CD14-positive monocyte (primary cell): ENCODE data around the gene ESPNL. TPM values are rescaled to one million over a fixed set of nuclear protein-coding genes. Genes with fewer than 3 reads are reported as not detected.

ENCODE experiments used
- DNase-seq, 3 donors: peaks; one replicate each; pipeline ENCODE4 v3.0.0-alpha.2; 2011 to 2022
- H2AFZ ChIP-seq: 2 replicates; pipeline ENCODE4 v1.6.0; 2012; ENCODE audit warnings: mild to moderate bottlenecking, low read depth, low read length, inconsistent platforms; ENCODE audit not compliant: insufficient read depth, poor library complexity, severe bottlenecking
- H3K27ac ChIP-seq, 2 donors: 1 replicate in 1 of 2; 2 replicates in 1 of 2; pipeline ENCODE4 v1.5.1; 2012 to 2013; ENCODE audit warnings: low read length in 2 of 2, control low read depth in 1 of 2, inconsistent platforms in 1 of 2, low read depth in 1 of 2, mild to moderate bottlenecking in 1 of 2
- H3K27me3 ChIP-seq, 2 donors: one replicate each; pipeline versions ENCODE4 v1.6.0 to v1.6.1; 2011 to 2013; ENCODE audit warnings: low read length in 2 of 2; ENCODE audit not compliant: control insufficient read depth in 2 of 2, insufficient read depth in 2 of 2
- H3K36me3 ChIP-seq, 2 donors: replicated peaks in 1 of 2; 1 replicate in 1 of 2; 2 replicates in 1 of 2; pipeline versions ENCODE4 v1.5.1 to v1.6.1; 2012 to 2013; ENCODE audit warnings: low read length in 2 of 2, control low read depth in 1 of 2, inconsistent platforms in 1 of 2, mild to moderate bottlenecking in 1 of 2; ENCODE audit not compliant: insufficient read depth in 2 of 2, control insufficient read depth in 1 of 2
- H3K4me1 ChIP-seq, 2 donors: 1 replicate in 1 of 2; 2 replicates in 1 of 2; pipeline versions ENCODE4 v1.5.1 to v1.6.1; 2012 to 2013; ENCODE audit warnings: low read length in 2 of 2, control low read depth in 1 of 2, inconsistent platforms in 1 of 2, mild to moderate bottlenecking in 1 of 2, moderate library complexity in 1 of 2; ENCODE audit not compliant: insufficient read depth in 2 of 2, control insufficient read depth in 1 of 2
- H3K4me2 ChIP-seq: replicated peaks from 2 replicates; pipeline ENCODE3; 2012; ENCODE audit warnings: low read length, moderate library complexity, mild to moderate bottlenecking; ENCODE audit not compliant: poor library complexity, severe bottlenecking; ENCODE audit errors: extremely low read depth
- H3K4me3 ChIP-seq, 3 experiments: fragments of 200-600 bp in 1 of 3; sonication (generic) in 1 of 3; replicated peaks in 1 of 3; 1 replicate in 2 of 3; 2 replicates in 1 of 3; pipeline ENCODE4 v1.5.1; 2011 to 2013; ENCODE audit warnings: low read length in 3 of 3, mild to moderate bottlenecking in 3 of 3, control low read depth in 2 of 3, low read depth in 2 of 3, inconsistent platforms in 1 of 3, moderate library complexity in 1 of 3
- H3K79me2 ChIP-seq: 2 replicates; pipeline ENCODE4 v1.6.0; 2012; ENCODE audit warnings: mild to moderate bottlenecking, control low read depth, inconsistent platforms, low read length, moderate library complexity; ENCODE audit not compliant: insufficient read depth
- H3K9ac ChIP-seq: 2 replicates; pipeline ENCODE4 v1.6.0; 2017; ENCODE audit warnings: low read length, mild to moderate bottlenecking; ENCODE audit not compliant: insufficient read depth, poor library complexity, severe bottlenecking
- H3K9me3 ChIP-seq, 2 donors: replicated peaks in 1 of 2; 1 replicate in 1 of 2; 2 replicates in 1 of 2; pipeline versions ENCODE4 v1.5.1 to v1.6.1; 2012 to 2013; ENCODE audit warnings: low read length in 2 of 2, control low read depth in 1 of 2; ENCODE audit not compliant: control insufficient read depth in 1 of 2, insufficient read depth in 1 of 2
- H4K20me1 ChIP-seq: 2 replicates; pipeline ENCODE4 v1.6.0; 2012; ENCODE audit warnings: mild to moderate bottlenecking, low read length, control low read depth, moderate library complexity; ENCODE audit not compliant: insufficient read depth
- H3K27ac Mint-ChIP-seq, 7 donors: one replicate each; pipeline ENCODE4 v1.8.0; 2020; ENCODE audit warnings: mild to moderate bottlenecking in 7 of 7, mixed read lengths in 7 of 7, moderate library complexity in 6 of 7, inconsistent platforms in 2 of 7
- H3K27me3 Mint-ChIP-seq, 3 donors: one replicate each; pipeline ENCODE4 v1.8.0; 2021 to 2022; ENCODE audit warnings: low read depth in 3 of 3, mild to moderate bottlenecking in 3 of 3, mixed read lengths in 3 of 3, moderate library complexity in 3 of 3, inconsistent platforms in 1 of 3
- H3K36me3 Mint-ChIP-seq, 2 donors: one replicate each; pipeline ENCODE4 v1.8.0; 2020; ENCODE audit warnings: mixed read lengths in 2 of 2, inconsistent platforms in 1 of 2, mild to moderate bottlenecking in 1 of 2
- H3K4me1 Mint-ChIP-seq: one replicate; pipeline ENCODE4 v1.8.0; 2020; ENCODE audit warnings: mild to moderate bottlenecking, mixed read lengths
- H3K4me3 Mint-ChIP-seq, 2 donors: one replicate each; pipeline ENCODE4 v1.8.0; 2020; ENCODE audit warnings: mild to moderate bottlenecking in 2 of 2, mixed read lengths in 2 of 2, moderate library complexity in 1 of 2
- H3K9me3 Mint-ChIP-seq, 7 donors: one replicate each; pipeline ENCODE4 v1.8.0; 2020 to 2022; ENCODE audit warnings: mixed read lengths in 7 of 7, mild to moderate bottlenecking in 6 of 7, moderate library complexity in 6 of 7, inconsistent platforms in 2 of 7
- CTCF ChIP-seq: fragments of 200-600 bp; IDR thresholded peaks from one replicate; pipeline ENCODE4 v1.8.0; 2022; ENCODE audit warnings: antibody characterized with exemption, mild to moderate bottlenecking
- WGBS: methylation state at CpG from one replicate; pipeline ENCODE4 v1.1.5; 2013; ENCODE audit warnings: missing lambda C conversion rate; ENCODE audit not compliant: insufficient coverage; 5-methylcytosine and 5-hydroxymethylcytosine counted together
- intact Hi-C, 2 donors: fragments of 100-400 bp; cut with micrococcal nuclease; formaldehyde crosslinking; loops; one replicate each; pipeline versions ENCODE4 v1.15.0 to v1.15.1; 2023
- polyA plus RNA-seq, 3 donors: library from polyadenylated mRNA; depleted of rRNA in 1 of 3; unstranded in 2 of 3; stranded (reverse) in 1 of 3; fragments of 300-500 nt in 2 of 3; fragments of >200 nt in 1 of 3; fragmentation: Illumina TruSeq in 2 of 3; gene quantifications; 1 replicate in 2 of 3; 2 replicates in 1 of 3; pipeline ENCODE4 v1.2.3, GENCODE V29; 2012 to 2021

Gene ESPNL
- polyA plus RNA-seq, 3 donors, result not detected

- no peaks in the 10 kb centered on the region for H3K9me3 ChIP-seq
- peaks cover 25 to 36% of the 10 kb centered on the region in 2 donors for H3K4me1 ChIP-seq
- no peak overlapping the region for H3K27ac ChIP-seq
- WGBS, result 94% methylated on average over 10 of the region's 15 CpGs
- no peaks in the 10 kb centered on the region for H3K36me3 ChIP-seq
- DNase-seq, result no peak
- intact Hi-C loops, result no loop called here
- no peak overlapping the region for H3K9ac ChIP-seq
- peaks cover 37% of the 10 kb centered on the region for H3K4me1 Mint-ChIP-seq
- no peak overlapping the region for H3K4me3 ChIP-seq
- H3K4me2 ChIP-seq, result no peak overlapping the region
- peak overlapping the region in 1 of 7 donors; percentile 87 for H3K27ac Mint-ChIP-seq
- no peaks in the 10 kb centered on the region for H3K36me3 Mint-ChIP-seq
- H3K27me3 Mint-ChIP-seq, result peaks cover 0 to 5% (median 2%) of the 10 kb centered on the region in 3 donors
- H3K4me3 Mint-ChIP-seq, result no peak overlapping the region
- no peak for TF ChIP-seq CTCF
- H3K9me3 Mint-ChIP-seq, result no peaks in the 10 kb centered on the region
- H4K20me1 ChIP-seq, result no peaks in the 10 kb centered on the region
- H2AFZ ChIP-seq, result no peak overlapping the region
- no peaks in the 10 kb centered on the region for H3K27me3 ChIP-seq
- no peaks in the 10 kb centered on the region for H3K79me2 ChIP-seq
Measured at GRCh38 chr2:238135601-238136150, 35.5 kb downstream of the ESPNL start.

- Histone ChIP-seq H3K4me2 (peak overlapping the region; percentile 4), H3K9ac (no peak overlapping the region), H3K27me3 (no peaks in the 10 kb centered on the region), H3K4me3 (peak overlapping the region in 1 of 3 experiments; percentile 3), H3K9me3 (no peaks in the 10 kb centered on the region), H3K27ac (peak overlapping the region in 1 of 2 donors; percentile 61), H3K4me1 (peaks cover 38 to 49% of the 10 kb centered on the region in 2 donors), H2AFZ (peak overlapping the region; percentile 29), H3K79me2 (no peaks in the 10 kb centered on the region), H4K20me1 (no peaks in the 10 kb centered on the region), H3K36me3 (no peaks in the 10 kb centered on the region)
- H3K27ac Mint-ChIP-seq, result peak overlapping the region in 6 of 7 donors; percentile 83 to 91 (median 88)
- intact Hi-C loops, result no loop called here
- H3K4me3 Mint-ChIP-seq, result peak overlapping the region; percentile 57 to 87
- no peak for TF ChIP-seq CTCF
- peak; percentile 69 to 93 (median 88) for DNase-seq
- no peaks in the 10 kb centered on the region for H3K9me3 Mint-ChIP-seq
- 48% methylated on average over 14 of the region's 14 CpGs for WGBS
- H3K36me3 Mint-ChIP-seq, result no peaks in the 10 kb centered on the region
- peaks cover 2 to 5% (median 2%) of the 10 kb centered on the region in 3 donors for H3K27me3 Mint-ChIP-seq
- H3K4me1 Mint-ChIP-seq, result peaks cover 50% of the 10 kb centered on the region
Measured at GRCh38 chr2:238136820-238137537, 36.8 kb downstream of the ESPNL start.
